ENCODE data around the gene BTN1A1. TPM values are rescaled to one million over a fixed set of nuclear protein-coding genes. Genes with fewer than 3 reads are reported as not detected.

Gene BTN1A1
- total RNA-seq, 2 experiments from 2014 or later = not detected

Other genes with a start within 250 kb of the BTN1A1 start
- gene BTN3A2, start 135.1 kb upstream of the BTN1A1 start, total RNA-seq = 10 to 100 TPM; 62.5 to 62.8 TPM
- 10 to 100 TPM; 13.6 to 14.7 TPM for gene BTN2A2, start 117.2 kb upstream of the BTN1A1 start, total RNA-seq
- gene BTN3A1, start 98.0 kb upstream of the BTN1A1 start, total RNA-seq = 10 to 100 TPM; 31.4 to 33.2 TPM
- gene BTN3A3, start 59.8 kb upstream of the BTN1A1 start, total RNA-seq = 10 to 100 TPM; 33.3 to 34.1 TPM
- gene BTN2A1, start 42.3 kb upstream of the BTN1A1 start, total RNA-seq = 10 to 100 TPM; 17.3 to 17.5 TPM
- gene HMGN4, start 38.1 kb downstream of the BTN1A1 start, total RNA-seq = 10 to 100 TPM; 63.6 to 86.4 TPM
- 10 to 100 TPM; 21.5 to 24.9 TPM for gene ABT1, start 96.7 kb downstream of the BTN1A1 start, total RNA-seq
- gene ZNF322, start 159.4 kb downstream of the BTN1A1 start, total RNA-seq = 1 to 10 TPM; 5.2 to 8.4 TPM

Measured in activated CD4-positive, alpha-beta T cell treated with anti-CD3 and anti-CD28 coated beads for 36 hours (primary cell).